BJ (cell line): ENCODE results near the gene UGCG. TPM values are rescaled to one million over a fixed set of nuclear protein-coding genes. Genes with fewer than 3 reads are reported as not detected.

Experiments used
- CTCF ChIA-PET: fragments of 350-600 bp; formaldehyde crosslinking; extraction: SDS; loops from one replicate; lab custom pipeline; 2021; ENCODE audit warnings: antibody characterized with exemption, inconsistent platforms; lab: Yijun Ruan, JAX
- POLR2A ChIA-PET: fragments of 300-600 bp; sonication (Branson Sonifier 250); formaldehyde crosslinking; extraction: SDS; loops from one replicate; lab custom pipeline; 2021; ENCODE audit warnings: antibody characterized with exemption; lab: Charles Lee
- DNase-seq: peaks from one replicate; pipeline ENCODE4 v3.0.0-alpha.2; 2011; ENCODE audit warnings: low read depth
- H3K27me3 ChIP-seq: 2 replicates; pipeline ENCODE4 v1.6.0; 2011; ENCODE audit warnings: low read length; ENCODE audit not compliant: control insufficient read depth, insufficient read depth
- H3K36me3 ChIP-seq: 2 replicates; pipeline ENCODE4 v1.5.1; 2011; ENCODE audit warnings: low read length; ENCODE audit not compliant: control insufficient read depth, insufficient read depth
- H3K4me3 ChIP-seq: 2 replicates; pipeline ENCODE4 v1.5.1; 2011; ENCODE audit warnings: low read depth, mild to moderate bottlenecking, control low read depth, low read length
- CTCF ChIP-seq: IDR thresholded peaks from 2 replicates; pipeline ENCODE4 v1.5.1; 2011; ENCODE audit warnings: low read depth, mild to moderate bottlenecking, control low read depth, inconsistent platforms, low read length, moderate library complexity; ENCODE audit not compliant: insufficient read depth
- polyA plus RNA-seq: library from polyadenylated mRNA; depleted of rRNA; stranded (reverse); fragments of >200 nt; gene quantifications from 2 replicates; pipeline ENCODE4 v1.2.3, GENCODE V29; 2011

Gene UGCG
- polyA plus RNA-seq, 1 experiment: 34.3 TPM

GRCh38 chr9:111857555-111858211 lies 38.9 kb upstream of the UGCG start:
- Histone ChIP-seq H3K36me3 (no peaks in the 10 kb centered on the region), H3K4me3 (no peak overlapping the region), H3K27me3 (no peaks in the 10 kb centered on the region)
- CTCF ChIA-PET: no interaction called here
- POLR2A ChIA-PET: no interaction called here
- no peak for DNase-seq
- TF ChIP-seq CTCF: no peak

- Histone ChIP-seq H3K4me3 (no peak overlapping the region), H3K27me3 (no peaks in the 10 kb centered on the region), H3K36me3 (no peaks in the 10 kb centered on the region)
- no peak for DNase-seq
- POLR2A ChIA-PET: no interaction called here
- CTCF ChIA-PET: no interaction called here
- TF ChIP-seq CTCF: no peak
These were observed 36.2 kb upstream of the UGCG start for GRCh38 chr9:111860443-111860842.

GRCh38 chr9:111863636-111864035 lies 33.0 kb upstream of the UGCG start:
- DNase-seq: no peak
- TF ChIP-seq CTCF: no peak
- CTCF ChIA-PET: no interaction called here
- Histone ChIP-seq H3K27me3 (no peaks in the 10 kb centered on the region), H3K4me3 (no peak overlapping the region), H3K36me3 (no peaks in the 10 kb centered on the region)
- POLR2A ChIA-PET: no interaction called here

GRCh38 chr9:111866976-111867375 lies 29.6 kb upstream of the UGCG start:
- CTCF ChIA-PET: no interaction called here
- no peaks in the 10 kb centered on the region for H3K36me3 ChIP-seq
- H3K27me3 ChIP-seq: no peaks in the 10 kb centered on the region
- DNase-seq: no peak
- POLR2A ChIA-PET: no interaction called here
- H3K4me3 ChIP-seq: no peak overlapping the region
- no peak for TF ChIP-seq CTCF

GRCh38 chr9:111868475-111868874 lies 28.1 kb upstream of the UGCG start:
- ChIA-PET POLR2A (no interaction called here), CTCF (no interaction called here)
- no peak for DNase-seq
- no peak overlapping the region for H3K4me3 ChIP-seq
- no peak for TF ChIP-seq CTCF
- no peaks in the 10 kb centered on the region for H3K27me3 ChIP-seq
- no peaks in the 10 kb centered on the region for H3K36me3 ChIP-seq
